B cell (primary cell): ENCODE measurements around the gene UQCRH. TPM values are rescaled to one million over a fixed set of nuclear protein-coding genes. Genes with fewer than 3 reads are reported as not detected.

ENCODE experiments used
- ATAC-seq: fragments of 200-7000 bp; cut with Tn5 transposase; one replicate; pipeline ENCODE4 v1.10.0; 2021; ENCODE audit warnings: low read depth, mild to moderate bottlenecking, moderate number of reproducible peaks, moderate library complexity
- CTCF ChIA-PET: fragments of 350-600 bp; sonication (Branson Sonifier 250); formaldehyde crosslinking; loops from one replicate; lab custom pipeline; 2021; ENCODE audit warnings: antibody characterized with exemption, inconsistent platforms; lab: Charles Lee
- POLR2A ChIA-PET: fragments of 350-600 bp; sonication (Branson Sonifier 250); formaldehyde crosslinking; loops from one replicate; lab custom pipeline; 2021; ENCODE audit warnings: antibody characterized with exemption; lab: Charles Lee
- DNase-seq: peaks from one replicate; pipeline ENCODE4 v3.0.0; 2013
- H2AFZ ChIP-seq: 2 replicates; pipeline ENCODE4 v1.6.1; 2012; ENCODE audit warnings: mild to moderate bottlenecking, low read depth, low read length; ENCODE audit not compliant: insufficient read depth, poor library complexity, severe bottlenecking
- H3K27ac ChIP-seq, 2 donors: 1 replicate in 1 of 2; 2 replicates in 1 of 2; pipeline ENCODE4 v1.5.1; 2012 to 2013; ENCODE audit warnings: low read length in 2 of 2, mild to moderate bottlenecking in 2 of 2, moderate library complexity in 1 of 2
- H3K27me3 ChIP-seq, 4 experiments: fragments of 200-600 bp in 1 of 4; sonication (generic) in 1 of 4; replicated peaks in 1 of 4; 1 replicate in 2 of 4; 2 replicates in 2 of 4; pipeline versions ENCODE4 v1.6.1 to v1.7.0; 2013 to 2016; ENCODE audit warnings: low read length in 3 of 4, mild to moderate bottlenecking in 2 of 4, mixed read lengths in 1 of 4, moderate library complexity in 1 of 4; ENCODE audit not compliant: insufficient read depth in 4 of 4, control insufficient read depth in 3 of 4; ENCODE audit errors: control extremely low read depth in 1 of 4
- H3K36me3 ChIP-seq, 2 experiments: replicated peaks in 1 of 2; 1 replicate in 1 of 2; 2 replicates in 1 of 2; pipeline versions ENCODE4 v1.6.1 to v1.7.1; 2013; ENCODE audit warnings: low read length in 1 of 2; ENCODE audit not compliant: insufficient read depth in 2 of 2, control insufficient read depth in 1 of 2; ENCODE audit errors: control extremely low read depth in 1 of 2, extremely low read depth in 1 of 2
- H3K4me1 ChIP-seq, 2 donors: fragments of 200-600 bp in 1 of 2; sonication (generic) in 1 of 2; 1 replicate in 1 of 2; 2 replicates in 1 of 2; pipeline versions ENCODE4 v1.5.1 to v1.6.1; 2013 to 2017; ENCODE audit warnings: low read length in 2 of 2; ENCODE audit not compliant: control insufficient read depth in 2 of 2, insufficient read depth in 2 of 2
- H3K4me2 ChIP-seq: replicated peaks from 2 replicates; pipeline ENCODE3; 2012; ENCODE audit warnings: mild to moderate bottlenecking, low read depth, low read length; ENCODE audit not compliant: poor library complexity, severe bottlenecking
- H3K4me3 ChIP-seq, 5 experiments: fragments of 200-600 bp in 1 of 5; sonication (generic) in 1 of 5; 1 replicate in 3 of 5; 2 replicates in 2 of 5; pipeline versions ENCODE4 v1.5.1 to v1.7.0; 2011 to 2016; ENCODE audit warnings: low read length in 4 of 5, mild to moderate bottlenecking in 4 of 5, low read depth in 2 of 5, control low read depth in 1 of 5, moderate library complexity in 1 of 5; ENCODE audit not compliant: insufficient read depth in 1 of 5; ENCODE audit errors: control extremely low read depth in 1 of 5, extremely low read depth in 1 of 5
- H3K79me2 ChIP-seq: fragments of 200-600 bp; sonication (generic); one replicate; pipeline ENCODE4 v1.6.0; 2016; ENCODE audit warnings: low read length; ENCODE audit not compliant: control insufficient read depth, insufficient read depth
- H3K9ac ChIP-seq: fragments of 200-600 bp; sonication (generic); 2 replicates; pipeline ENCODE4 v1.6.1; 2017; ENCODE audit warnings: mild to moderate bottlenecking, low read length, moderate library complexity
- H3K9me3 ChIP-seq, 3 donors: one replicate each; pipeline versions ENCODE4 v1.6.1 to v1.7.1; 2013; ENCODE audit warnings: low read length in 2 of 3; ENCODE audit not compliant: control insufficient read depth in 2 of 3, insufficient read depth in 1 of 3; ENCODE audit errors: control extremely low read depth in 1 of 3
- H4K20me1 ChIP-seq: 2 replicates; pipeline ENCODE4 v1.6.0; 2012; ENCODE audit warnings: mild to moderate bottlenecking, low read length; ENCODE audit not compliant: insufficient read depth, control insufficient read depth, poor library complexity, severe bottlenecking
- H3K27ac Mint-ChIP-seq: one replicate; pipeline ENCODE4 v1.8.0; 2021; ENCODE audit warnings: mixed read lengths
- H3K27me3 Mint-ChIP-seq: one replicate; pipeline ENCODE4 v1.8.0; 2021; ENCODE audit warnings: mixed read lengths
- H3K4me1 Mint-ChIP-seq: one replicate; pipeline ENCODE4 v1.8.0; 2021; ENCODE audit warnings: mixed read lengths
- H3K4me3 Mint-ChIP-seq: one replicate; pipeline ENCODE4 v1.8.0; 2021; ENCODE audit warnings: mixed read lengths
- H3K9me3 Mint-ChIP-seq: one replicate; pipeline ENCODE4 v1.8.0; 2022; ENCODE audit warnings: mixed read lengths; ENCODE audit not compliant: insufficient read depth
- EZH2 ChIP-seq: IDR thresholded peaks from 2 replicates; pipeline ENCODE4 v1.6.1; 2012; ENCODE audit warnings: borderline replicate concordance, low read depth, mild to moderate bottlenecking, moderate library complexity, low read length; ENCODE audit not compliant: insufficient read depth, poor library complexity, severe bottlenecking
- WGBS: methylation state at CpG from one replicate; pipeline ENCODE4 v1.1.5; 2013; ENCODE audit warnings: missing lambda C conversion rate; ENCODE audit not compliant: insufficient coverage; 5-methylcytosine and 5-hydroxymethylcytosine counted together
- intact Hi-C: fragments of 100-400 bp; cut with micrococcal nuclease; formaldehyde crosslinking; loops from one replicate; pipeline ENCODE4 v1.10.0; 2022
- polyA plus RNA-seq: library from polyadenylated mRNA; depleted of rRNA; stranded (reverse); fragments of >200 nt; gene quantifications from 2 replicates; pipeline ENCODE4 v1.2.3, GENCODE V29; 2012
- total RNA-seq, 2 donors: library from RNA; stranded (reverse); fragments of 120-200 nt in 1 of 2; gene quantifications; 1 replicate in 1 of 2; 2 replicates in 1 of 2; pipeline versions ENCODE4 v1.2.3 to v1.2.4, GENCODE V29; 2013 to 2022
- TF ChIP-seq, protein P1 (sequence below): fragments of 200-600 bp; IDR thresholded peaks from one replicate; pipeline ENCODE4 v1.8.0; 2022; ENCODE audit warnings: antibody characterized with exemption, mild to moderate bottlenecking

The UQCRH gene
- total and polyA plus RNA-seq, 2 donors (not counting 1 experiment from before 2014, with no cell fraction given) = 146 to 310 TPM

DNA sequence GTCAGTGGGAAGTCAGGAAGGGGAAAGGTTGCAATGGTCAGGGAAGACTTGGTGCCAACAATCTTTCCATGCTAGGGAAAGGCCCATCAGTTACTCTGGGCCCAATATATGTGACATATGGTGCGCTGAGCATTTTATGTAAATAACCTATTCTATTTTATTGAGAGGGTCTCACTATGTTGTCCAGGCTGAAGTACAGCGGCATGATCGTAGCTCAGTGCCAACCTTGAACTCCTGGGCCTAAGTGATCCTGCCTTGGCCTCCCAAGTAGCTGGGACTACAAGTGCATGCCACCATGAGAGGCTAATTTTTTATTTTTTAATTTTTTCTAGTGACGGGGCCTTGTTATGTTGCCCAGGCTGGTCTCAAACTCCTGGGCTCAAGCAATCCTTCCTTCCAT is 6.8 kb downstream of the UQCRH start:
- Mint-ChIP-seq H3K9me3 (no peaks in the 10 kb centered on the region), H3K4me3 (no peak overlapping the region), H3K4me1 (peaks cover 22% of the 10 kb centered on the region), H3K27ac (no peak overlapping the region), H3K27me3 (no peaks in the 10 kb centered on the region)
- Histone ChIP-seq H3K4me1 (peaks cover 5 to 18% of the 10 kb centered on the region in 2 donors), H4K20me1 (peaks cover 33% of the 10 kb centered on the region), H3K9me3 (no peaks in the 10 kb centered on the region), H3K79me2 (peaks cover 38% of the 10 kb centered on the region), H3K27ac (no peak overlapping the region), H3K36me3 (peaks cover 5 to 59% of the 10 kb centered on the region in 2 experiments), H3K9ac (no peak overlapping the region), H2AFZ (no peak overlapping the region), H3K4me2 (no peak overlapping the region), H3K4me3 (no peak overlapping the region), H3K27me3 (no peaks in the 10 kb centered on the region)
- DNase-seq = no peak
- no peak for ATAC-seq
- ChIA-PET POLR2A (interaction anchor here (0.7 kb wide), 1 partner anchor 123 kb away, joined by 3 read pairs; no protein-coding TSS in a partner anchor), CTCF (interaction anchor here (0.6 kb wide), 1 partner anchor 29 kb away, joined by 4 read pairs; no protein-coding TSS in a partner anchor)
- intact Hi-C loops = no loop called here
- whole genome bisulfite sequencing = 100% methylated on average over 2 of the region's 4 CpGs
- TF ChIP-seq, protein P1, sequence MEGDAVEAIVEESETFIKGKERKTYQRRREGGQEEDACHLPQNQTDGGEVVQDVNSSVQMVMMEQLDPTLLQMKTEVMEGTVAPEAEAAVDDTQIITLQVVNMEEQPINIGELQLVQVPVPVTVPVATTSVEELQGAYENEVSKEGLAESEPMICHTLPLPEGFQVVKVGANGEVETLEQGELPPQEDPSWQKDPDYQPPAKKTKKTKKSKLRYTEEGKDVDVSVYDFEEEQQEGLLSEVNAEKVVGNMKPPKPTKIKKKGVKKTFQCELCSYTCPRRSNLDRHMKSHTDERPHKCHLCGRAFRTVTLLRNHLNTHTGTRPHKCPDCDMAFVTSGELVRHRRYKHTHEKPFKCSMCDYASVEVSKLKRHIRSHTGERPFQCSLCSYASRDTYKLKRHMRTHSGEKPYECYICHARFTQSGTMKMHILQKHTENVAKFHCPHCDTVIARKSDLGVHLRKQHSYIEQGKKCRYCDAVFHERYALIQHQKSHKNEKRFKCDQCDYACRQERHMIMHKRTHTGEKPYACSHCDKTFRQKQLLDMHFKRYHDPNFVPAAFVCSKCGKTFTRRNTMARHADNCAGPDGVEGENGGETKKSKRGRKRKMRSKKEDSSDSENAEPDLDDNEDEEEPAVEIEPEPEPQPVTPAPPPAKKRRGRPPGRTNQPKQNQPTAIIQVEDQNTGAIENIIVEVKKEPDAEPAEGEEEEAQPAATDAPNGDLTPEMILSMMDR = no peak
- no peak for TF ChIP-seq EZH2

DNA sequence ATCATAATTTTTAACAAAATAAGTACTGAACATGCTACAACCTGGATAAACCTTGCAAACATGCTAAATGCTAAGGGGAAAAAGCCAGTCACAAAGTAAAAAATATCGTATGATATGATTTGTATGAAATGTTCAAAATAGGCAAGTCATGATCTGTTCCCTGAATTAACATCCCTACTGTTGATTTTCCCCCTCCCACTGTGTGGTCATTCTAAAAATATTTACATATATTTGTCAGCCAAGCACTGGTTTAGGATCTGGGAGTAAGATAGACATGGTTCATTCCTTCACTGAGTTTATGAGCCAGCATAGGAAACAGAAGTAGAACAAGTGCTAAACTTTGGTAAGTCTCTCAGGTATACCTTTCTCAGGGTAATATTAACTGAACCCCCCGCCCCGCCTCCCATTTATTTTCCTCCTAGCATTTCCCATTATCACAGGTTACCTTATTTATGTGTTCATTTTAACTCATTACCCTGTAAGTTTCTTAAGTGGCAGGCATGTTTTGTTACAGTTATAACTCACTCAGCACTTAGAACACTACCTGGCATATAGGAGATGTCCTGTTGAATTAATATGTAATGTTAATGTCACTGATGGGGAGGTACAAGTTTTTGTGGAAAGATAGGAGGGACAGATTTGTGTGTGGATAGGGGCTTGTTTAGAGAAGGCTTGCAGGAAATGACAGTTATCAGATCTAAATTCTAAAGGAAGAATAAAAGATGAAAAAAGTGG is 12.3 kb downstream of the UQCRH start:
- Histone ChIP-seq H4K20me1 (no peaks in the 10 kb centered on the region), H3K9ac (no peak overlapping the region), H3K4me3 (no peak overlapping the region), H3K4me2 (no peak overlapping the region), H3K79me2 (no peaks in the 10 kb centered on the region), H3K9me3 (no peaks in the 10 kb centered on the region), H3K27me3 (no peaks in the 10 kb centered on the region), H3K27ac (no peak overlapping the region), H3K4me1 (no peaks in the 10 kb centered on the region), H3K36me3 (peaks cover 10 to 54% of the 10 kb centered on the region in 2 experiments), H2AFZ (no peak overlapping the region)
- DNase-seq (no peak), ATAC-seq (no peak)
- Mint-ChIP-seq H3K4me3 (no peak overlapping the region), H3K4me1 (peaks cover under 1% of the 10 kb centered on the region), H3K27ac (no peak overlapping the region), H3K9me3 (no peaks in the 10 kb centered on the region), H3K27me3 (no peaks in the 10 kb centered on the region)
- ChIA-PET CTCF (interaction anchor here (0.7 kb wide), 1 partner anchor 41 kb away, joined by 3 read pairs; no protein-coding TSS in a partner anchor), POLR2A (no interaction called here)
- no peak for TF ChIP-seq EZH2
- TF ChIP-seq, protein P1 = no peak
- intact Hi-C loops = no loop called here
- WGBS = no CpG with 5 or more reads among the region's 3 CpGs
